NCI-H2107 treated with DMSO at 0.1 percent for 48 hours (cell line): ENCODE measurements around the gene HSPA4.
"Not testable (repeated sequence)": the region's sequence is repeated elsewhere in the genome, so short reads cannot be mapped to it uniquely, and the experiment has no call there.

Source experiments
- DNase-seq: peaks from one replicate; lab custom pipeline; 2025; ENCODE audit not compliant: unreplicated experiment; lab: John Stamatoyannopoulos, UW

Gene HSPA4

GRCh38 chr5:133121611-133122150, 69.9 kb downstream of the HSPA4 start:
- no peak for DNase-seq

GRCh38 chr5:133122711-133123110, 70.9 kb downstream of the HSPA4 start:
- DNase-seq = no peak

DNA sequence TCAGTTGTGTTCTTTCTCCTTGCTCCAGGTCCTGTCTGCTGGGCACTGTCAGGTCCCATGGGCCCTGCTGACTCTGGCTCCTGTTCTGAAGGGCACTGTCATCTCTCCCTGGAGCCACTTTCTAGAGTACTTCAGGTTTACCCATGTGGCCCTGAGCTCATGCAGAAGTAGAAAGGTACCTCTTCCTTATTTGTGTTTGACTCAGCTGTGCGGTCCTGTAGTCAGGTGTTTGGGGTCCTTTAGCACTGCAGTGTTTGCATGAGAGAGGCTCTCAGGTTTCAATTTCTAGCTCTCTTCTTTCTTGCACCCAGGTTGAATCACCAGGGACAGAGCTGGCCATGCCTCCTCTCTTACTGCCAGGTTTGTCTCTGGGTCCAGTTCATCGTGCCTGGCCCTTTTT, 71.5 kb downstream of the HSPA4 start:
- DNase-seq = peak; percentile 9

- DNase-seq = no peak
Observed at GRCh38 chr5:133124891-133125290, 73.1 kb downstream of the HSPA4 start.

GRCh38 chr5:133128066-133128465, 76.3 kb downstream of the HSPA4 start:
- no peak for DNase-seq

DNA sequence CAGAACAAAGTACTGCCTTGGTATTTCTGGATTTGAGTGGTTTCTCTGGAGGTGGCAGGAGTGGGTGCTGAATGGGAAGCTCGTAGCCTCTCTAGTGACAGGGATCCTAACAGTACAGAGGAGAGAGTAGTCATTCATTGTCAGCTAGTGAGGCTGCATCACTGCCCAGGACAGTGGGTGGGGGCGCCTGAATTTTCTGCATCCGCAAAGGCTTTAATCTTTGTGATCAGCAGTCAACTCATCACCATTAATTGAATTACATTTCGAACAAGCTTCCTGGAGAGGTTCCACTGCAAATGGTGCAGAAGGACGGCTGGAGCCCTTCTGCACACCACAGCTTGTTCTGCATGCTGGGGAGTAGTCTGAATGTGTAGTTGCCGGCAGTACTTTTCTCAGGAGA, 77.5 kb downstream of the HSPA4 start:
- no peak for DNase-seq

- DNase-seq = no peak
Observed at GRCh38 chr5:133129950-133130349, 78.1 kb downstream of the HSPA4 start.

DNA sequence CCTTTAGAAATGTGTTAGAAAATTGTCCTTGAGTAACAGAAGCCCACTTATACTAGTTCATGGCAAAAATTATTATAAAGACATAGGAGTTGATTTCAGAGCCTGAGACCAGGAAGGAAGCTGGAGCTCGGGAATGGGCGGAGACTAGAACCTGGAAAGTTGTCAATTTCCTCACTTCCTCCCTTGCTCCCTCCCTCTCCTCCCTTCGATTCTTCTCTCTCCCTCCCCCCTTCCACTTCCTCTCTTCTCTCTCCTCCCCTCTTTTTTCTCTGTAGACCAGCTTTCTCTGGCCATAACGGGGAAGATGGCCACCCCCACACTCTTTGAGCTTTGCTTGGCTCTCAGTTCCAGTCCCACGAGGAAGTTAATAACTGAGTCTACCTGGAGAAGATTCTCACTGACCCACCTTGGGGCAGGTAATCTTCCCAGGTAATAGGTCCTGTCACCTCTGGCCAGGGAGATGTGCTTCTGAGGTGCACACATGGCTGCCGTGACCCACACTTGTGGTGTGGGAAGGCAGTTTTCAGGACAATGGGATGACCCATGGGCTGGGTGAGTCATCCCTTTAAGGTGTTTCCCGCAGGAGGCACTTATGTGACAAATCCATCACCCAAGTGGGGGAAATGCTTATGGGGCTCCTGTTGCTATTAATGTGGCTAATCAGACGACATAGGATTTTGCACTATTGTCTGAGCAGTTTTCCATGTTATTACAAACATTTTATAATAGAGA, 78.7 kb downstream of the HSPA4 start:
- DNase-seq = no peak

DNA sequence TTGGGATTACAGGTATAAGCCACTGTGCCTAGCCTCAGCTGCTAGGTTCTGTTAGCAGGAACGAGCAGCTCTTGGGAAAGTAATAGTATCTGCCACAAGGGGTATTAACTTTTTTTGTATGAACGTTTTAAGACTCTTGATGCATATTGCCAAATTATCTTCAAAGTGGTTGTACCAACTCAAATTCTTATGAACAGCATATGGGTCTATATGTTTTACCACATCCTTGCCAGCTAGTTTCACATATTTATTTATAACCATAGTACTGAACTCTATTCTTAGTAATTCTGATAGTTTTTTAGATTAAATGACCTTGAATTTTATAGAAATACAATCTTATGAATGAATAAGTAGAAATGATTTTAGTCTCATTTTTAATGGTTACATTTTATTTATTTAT, 80.9 kb downstream of the HSPA4 start:
- DNase-seq = no peak

- not testable (repeated sequence) for DNase-seq
Observed at GRCh38 chr5:133133241-133133640, 81.4 kb downstream of the HSPA4 start.

- DNase-seq = not testable (repeated sequence)
Observed at GRCh38 chr5:133136890-133137289, 85.1 kb downstream of the HSPA4 start.

GRCh38 chr5:133140311-133140710, 88.5 kb downstream of the HSPA4 start:
- no peak for DNase-seq

- no peak for DNase-seq
Observed at GRCh38 chr5:133141746-133142145, 89.9 kb downstream of the HSPA4 start.

DNA sequence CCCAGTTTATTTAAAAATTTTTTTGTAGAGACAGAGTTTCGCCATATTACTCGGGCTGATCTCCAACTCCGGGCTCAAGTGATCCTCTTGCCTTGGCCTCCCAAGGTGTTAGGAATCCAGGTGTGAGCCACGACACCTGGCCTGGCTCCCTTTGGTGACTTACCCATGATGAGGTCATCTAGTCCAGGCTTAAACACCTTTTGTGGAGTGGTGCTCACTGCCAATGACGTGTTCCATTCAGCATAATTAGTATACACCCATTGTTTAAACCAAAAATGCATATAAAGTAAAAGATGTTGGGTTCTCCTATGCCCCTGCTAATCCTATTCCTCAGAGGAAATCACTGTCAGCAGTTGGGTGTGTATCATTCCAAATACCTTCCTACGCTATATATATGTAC, 91.0 kb downstream of the HSPA4 start:
- DNase-seq = no peak

DNA sequence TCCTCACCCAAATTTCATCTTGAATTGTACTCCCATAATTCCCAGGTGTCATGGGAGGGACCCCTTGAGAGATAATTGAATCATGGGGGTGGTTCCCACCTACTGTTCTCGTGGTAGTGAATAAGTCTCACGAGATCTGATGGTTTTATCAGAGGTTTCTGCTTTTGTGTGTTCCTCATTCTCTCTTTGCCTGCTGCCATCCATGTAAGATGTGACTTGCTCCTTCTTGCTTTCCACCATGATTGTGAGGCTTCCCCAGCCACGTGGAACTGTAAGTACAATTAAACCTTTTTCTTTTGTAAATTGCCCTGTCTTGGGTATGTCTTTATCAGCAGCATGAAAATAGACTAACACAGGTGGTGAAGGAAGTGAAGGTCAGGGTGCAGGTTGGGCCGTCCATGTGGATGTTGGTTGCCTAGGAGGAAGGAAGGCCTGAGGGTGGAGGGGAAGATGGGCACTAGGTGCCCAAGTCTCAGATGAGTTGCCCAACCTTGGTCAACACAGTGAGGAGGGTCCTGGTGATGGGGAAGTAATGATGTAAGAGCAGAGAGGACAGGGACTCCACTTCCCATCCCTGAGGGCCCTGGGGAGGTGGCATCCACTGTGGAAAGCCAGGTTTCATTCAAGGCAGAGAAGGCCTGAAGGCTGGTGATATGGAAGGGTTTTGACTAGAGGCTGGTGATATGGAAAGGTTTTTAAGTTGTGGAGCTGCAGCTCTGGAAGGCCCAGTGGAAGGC, 92.6 kb downstream of the HSPA4 start:
- no peak for DNase-seq

DNA sequence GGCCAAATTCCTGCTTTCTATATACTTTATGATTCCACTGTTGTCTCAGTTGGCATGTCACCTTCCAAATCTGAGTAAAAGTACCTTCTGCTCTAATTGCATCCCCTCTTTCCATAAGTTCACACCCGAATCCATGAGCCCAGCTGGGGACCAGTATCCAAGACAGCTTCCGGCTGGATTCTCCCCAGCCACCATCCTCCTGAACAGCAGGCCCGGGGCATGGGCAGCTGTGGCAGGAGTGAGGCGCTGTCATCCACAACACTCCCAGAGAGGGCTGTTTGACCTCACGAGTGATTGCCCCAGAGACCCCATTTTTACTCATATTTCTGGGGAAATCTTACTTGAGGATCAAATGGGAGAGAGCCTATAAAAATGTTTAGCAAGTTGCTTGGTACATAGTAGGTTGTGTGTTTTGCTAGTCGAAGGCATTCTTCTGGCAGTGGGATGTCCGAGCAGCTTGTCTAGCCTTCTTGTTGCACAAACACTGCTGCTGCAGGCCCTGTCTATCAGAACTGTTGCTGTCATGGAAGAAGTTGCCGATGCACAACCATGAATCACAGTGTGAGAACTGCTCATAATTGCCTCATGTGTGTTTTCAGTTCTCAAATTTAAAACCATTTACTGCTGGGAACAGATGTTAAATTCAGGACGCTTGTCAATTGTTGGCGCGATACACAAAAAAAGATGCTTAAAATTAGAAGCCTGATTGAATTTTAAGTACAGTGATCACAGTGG, 93.8 kb downstream of the HSPA4 start:
- DNase-seq = no peak

DNA sequence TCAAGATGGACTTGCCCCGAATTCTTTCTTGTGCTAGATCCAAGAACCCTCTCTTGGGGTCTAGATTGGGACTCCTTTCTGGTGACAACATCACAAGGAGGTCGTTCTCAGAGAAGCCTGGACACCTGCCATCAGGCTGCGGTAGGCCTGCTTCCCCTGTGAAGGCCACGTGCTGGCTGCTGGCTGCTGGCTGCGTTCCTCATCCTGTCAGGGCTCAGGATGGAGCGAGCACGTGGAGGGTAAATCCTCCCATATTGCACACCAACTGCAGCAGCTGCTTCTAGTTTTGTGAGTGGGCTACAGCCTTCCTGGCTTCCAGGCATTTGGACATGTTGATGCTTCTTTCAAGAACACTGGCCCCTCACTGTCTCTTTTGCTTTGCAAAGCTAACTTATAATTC, 95.6 kb downstream of the HSPA4 start:
- DNase-seq = no peak

DNA sequence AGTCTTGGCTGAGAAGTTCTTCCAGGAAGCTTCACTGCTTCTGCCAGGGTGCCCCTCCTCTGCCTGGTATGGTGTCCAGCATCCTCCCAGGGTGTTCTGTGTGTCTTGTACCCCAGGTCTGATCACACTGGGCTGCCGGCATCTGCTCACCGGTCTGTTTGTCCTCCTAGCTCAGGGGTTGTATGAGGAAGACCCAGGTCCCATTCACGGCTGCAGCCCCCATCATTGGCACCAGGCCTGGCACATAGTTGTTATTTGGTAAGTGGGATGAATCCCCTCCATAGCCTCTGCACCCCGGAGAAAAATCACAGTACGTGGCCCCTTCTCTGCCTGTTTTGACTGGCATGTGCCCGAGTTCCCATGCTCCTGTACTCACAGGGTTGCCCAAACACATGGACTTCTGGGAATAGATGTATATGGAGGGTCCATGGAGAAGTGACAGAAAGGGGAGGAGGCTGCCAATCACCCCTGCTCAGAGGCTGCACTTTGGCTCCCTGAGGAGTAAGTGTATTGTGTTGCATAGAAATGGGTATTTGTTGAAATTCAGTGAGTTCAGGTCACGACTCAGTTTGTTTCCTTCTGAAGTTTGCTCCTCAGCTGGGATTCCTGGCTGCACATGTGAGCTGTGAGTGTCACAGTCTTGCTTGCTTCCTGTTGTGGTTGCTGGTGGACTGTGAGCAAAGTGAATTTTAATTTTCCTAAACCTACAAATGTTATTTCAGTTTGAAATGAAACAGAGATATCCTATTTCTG, 96.2 kb downstream of the HSPA4 start:
- DNase-seq = no peak

DNA sequence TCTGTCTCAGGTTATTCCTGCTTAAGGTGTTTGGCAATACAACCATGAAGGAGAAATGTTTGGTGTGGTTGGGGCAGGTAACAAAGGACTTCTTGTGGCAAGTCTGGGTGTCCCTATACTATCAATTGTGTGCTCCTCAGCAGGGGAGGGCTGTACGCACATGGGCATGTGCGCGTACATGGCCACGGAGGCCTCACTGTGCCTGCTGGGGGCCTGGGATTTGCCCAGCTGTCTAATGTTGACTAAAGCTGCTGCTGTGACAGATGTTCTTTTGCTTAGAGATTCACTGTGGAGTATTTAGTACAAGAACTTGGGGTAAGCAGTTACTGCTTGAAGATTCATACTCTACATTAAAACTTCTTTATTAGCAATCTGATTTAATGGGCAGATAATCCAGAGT, 97.5 kb downstream of the HSPA4 start:
- no peak for DNase-seq

DNA sequence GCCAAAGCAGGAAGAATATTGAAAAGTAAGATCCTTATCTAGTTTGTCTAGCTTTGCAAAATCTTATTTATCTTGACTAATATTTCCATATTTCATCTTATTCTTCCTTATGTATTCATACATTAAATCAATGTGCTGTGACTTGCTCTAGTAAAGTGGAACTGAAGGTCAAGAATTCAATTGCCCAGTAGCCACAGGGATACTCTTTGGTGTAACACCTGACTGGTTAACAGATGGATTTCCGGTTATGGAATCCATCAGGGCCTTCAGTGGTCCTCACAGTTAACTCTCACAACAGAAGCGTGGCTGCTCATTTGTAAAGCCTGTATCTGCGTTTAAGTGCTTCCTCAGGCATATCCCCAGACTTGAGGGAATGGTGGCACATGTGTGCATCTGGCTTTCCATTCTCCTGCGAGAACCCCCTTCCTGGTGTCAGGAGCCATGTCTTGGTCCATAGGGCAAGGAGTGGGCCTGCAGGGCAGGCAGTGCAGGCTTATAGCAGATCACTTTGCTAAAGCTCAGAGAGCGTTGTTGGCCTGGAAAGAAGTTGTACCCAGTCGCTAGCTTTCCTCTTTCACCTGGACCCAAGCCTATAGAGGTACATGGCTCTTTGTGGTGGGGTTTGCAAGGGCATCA, 99.2 kb downstream of the HSPA4 start:
- DNase-seq = no peak
